Measurements from ENCODE around the gene OR2T3.
"Not testable (repeated sequence)": the region's sequence is repeated elsewhere in the genome, so short reads cannot be mapped to it uniquely, and the experiment has no call there.

- TF ChIP-seq, protein P1, sequence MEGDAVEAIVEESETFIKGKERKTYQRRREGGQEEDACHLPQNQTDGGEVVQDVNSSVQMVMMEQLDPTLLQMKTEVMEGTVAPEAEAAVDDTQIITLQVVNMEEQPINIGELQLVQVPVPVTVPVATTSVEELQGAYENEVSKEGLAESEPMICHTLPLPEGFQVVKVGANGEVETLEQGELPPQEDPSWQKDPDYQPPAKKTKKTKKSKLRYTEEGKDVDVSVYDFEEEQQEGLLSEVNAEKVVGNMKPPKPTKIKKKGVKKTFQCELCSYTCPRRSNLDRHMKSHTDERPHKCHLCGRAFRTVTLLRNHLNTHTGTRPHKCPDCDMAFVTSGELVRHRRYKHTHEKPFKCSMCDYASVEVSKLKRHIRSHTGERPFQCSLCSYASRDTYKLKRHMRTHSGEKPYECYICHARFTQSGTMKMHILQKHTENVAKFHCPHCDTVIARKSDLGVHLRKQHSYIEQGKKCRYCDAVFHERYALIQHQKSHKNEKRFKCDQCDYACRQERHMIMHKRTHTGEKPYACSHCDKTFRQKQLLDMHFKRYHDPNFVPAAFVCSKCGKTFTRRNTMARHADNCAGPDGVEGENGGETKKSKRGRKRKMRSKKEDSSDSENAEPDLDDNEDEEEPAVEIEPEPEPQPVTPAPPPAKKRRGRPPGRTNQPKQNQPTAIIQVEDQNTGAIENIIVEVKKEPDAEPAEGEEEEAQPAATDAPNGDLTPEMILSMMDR (IDR thresholded peaks at IDR 0.05; ENCODE audit: control extremely low read depth in 1 of 3, insufficient read depth in 1 of 3, low read depth in 1 of 3, low read length in 3 of 3) = not testable (repeated sequence)
- TF ChIP-seq POLR2A (IDR thresholded peaks at IDR 0.05; ENCODE audit: control extremely low read depth in 1 of 2, low read depth in 2 of 2, low read length in 2 of 2); CEBPB (IDR thresholded peaks at IDR 0.05; ENCODE audit: low read depth, low read length); ZNF274 (IDR thresholded peaks at IDR 0.05; ENCODE audit: borderline replicate concordance, extremely low read depth, low read length); MAX (IDR thresholded peaks at IDR 0.05): not testable (repeated sequence)
- TF ChIP-seq, protein P2, sequence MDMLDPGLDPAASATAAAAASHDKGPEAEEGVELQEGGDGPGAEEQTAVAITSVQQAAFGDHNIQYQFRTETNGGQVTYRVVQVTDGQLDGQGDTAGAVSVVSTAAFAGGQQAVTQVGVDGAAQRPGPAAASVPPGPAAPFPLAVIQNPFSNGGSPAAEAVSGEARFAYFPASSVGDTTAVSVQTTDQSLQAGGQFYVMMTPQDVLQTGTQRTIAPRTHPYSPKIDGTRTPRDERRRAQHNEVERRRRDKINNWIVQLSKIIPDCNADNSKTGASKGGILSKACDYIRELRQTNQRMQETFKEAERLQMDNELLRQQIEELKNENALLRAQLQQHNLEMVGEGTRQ (IDR thresholded peaks at IDR 0.05; ENCODE audit: low read length) = not testable (repeated sequence)
Observed at GRCh38 chr1:248431683-248432082, 41.5 kb upstream of the OR2T3 start.
